ENCODE results near the gene TCEANC2.

DNA sequence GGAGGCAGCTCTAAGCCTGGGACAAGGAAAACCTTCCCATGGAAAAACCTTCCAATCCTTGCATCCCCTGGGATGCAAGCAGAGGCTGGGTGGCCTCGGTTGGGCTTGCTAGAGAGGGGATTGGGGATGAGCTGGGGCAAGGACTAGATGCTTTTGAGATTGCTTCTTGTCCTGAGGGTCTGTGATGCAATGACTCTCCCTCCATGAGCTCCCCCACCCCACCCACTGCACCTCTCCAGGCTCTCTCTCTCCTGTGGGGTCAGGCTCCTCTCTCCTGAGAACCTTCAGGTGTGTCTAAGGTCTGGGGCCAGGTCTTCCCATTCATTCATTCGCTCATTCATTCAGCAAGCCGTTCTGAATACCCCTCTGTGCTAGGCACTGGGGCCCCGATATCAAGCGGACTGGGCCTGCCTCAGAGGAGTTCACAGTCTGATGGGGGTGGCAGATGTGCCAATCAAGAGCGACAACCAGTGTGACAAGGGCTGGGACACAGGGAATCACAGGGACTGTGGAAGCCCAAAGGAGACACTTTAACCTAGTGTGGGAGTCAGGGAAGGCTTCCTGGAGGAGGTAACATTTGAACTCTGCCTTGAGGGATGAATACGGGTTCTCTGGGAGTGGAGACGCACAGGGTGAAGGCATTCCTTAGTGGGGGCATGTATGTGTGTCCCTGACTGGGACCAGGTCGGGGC, 41.9 kb upstream of the TCEANC2 start:
- no peak for TF ChIP-seq ZNF70 (CRISPR knock-in tag; IDR thresholded peaks at IDR 0.05)
- no peak for TF ChIP-seq GLIS3 (CRISPR knock-in tag; IDR thresholded peaks at IDR 0.05)
- no peak for TF ChIP-seq CSDC2 (CRISPR knock-in tag; IDR thresholded peaks at IDR 0.05)
- TF ChIP-seq ZFP3 (CRISPR knock-in tag; IDR thresholded peaks at IDR 0.05), result no peak
- TF ChIP-seq PATZ1 (CRISPR knock-in tag; IDR thresholded peaks at IDR 0.05; ENCODE audit: borderline replicate concordance), result no peak
- no peak for TF ChIP-seq ZNF565 (CRISPR knock-in tag; conservative IDR thresholded peaks at IDR 0.05; ENCODE audit: low read depth)
- TF ChIP-seq ZC3H10 (CRISPR knock-in tag; IDR thresholded peaks at IDR 0.05), result no peak

Data from SK-N-SH treated with all-trans-retinoic acid at 6 μM for 48 hours (cell line).